HPDE6-E6E7 (cell line): Measurements from ENCODE around the gene ZDHHC8.

Experiments used
- DNase-seq: peaks from one replicate; pipeline ENCODE4 v3.0.0; 2011; ENCODE audit warnings: missing footprints; ENCODE audit errors: extremely low spot score

ZDHHC8 gene

GRCh38 chr22:20180640-20181039 lies 49.0 kb downstream of the ZDHHC8 start:
- DNase-seq: no peak

- DNase-seq: no peak
These were observed 49.7 kb downstream of the ZDHHC8 start for GRCh38 chr22:20181194-20181883.

- no peak for DNase-seq
These were observed 50.3 kb downstream of the ZDHHC8 start for GRCh38 chr22:20181884-20182236.

GRCh38 chr22:20182365-20182764 lies 50.8 kb downstream of the ZDHHC8 start:
- no peak for DNase-seq

- no peak for DNase-seq
These were observed 51.5 kb downstream of the ZDHHC8 start for GRCh38 chr22:20183101-20183500.

GRCh38 chr22:20183823-20184222 lies 52.2 kb downstream of the ZDHHC8 start:
- DNase-seq: no peak

- no peak for DNase-seq
These were observed 53.0 kb downstream of the ZDHHC8 start for GRCh38 chr22:20184501-20185165.

GRCh38 chr22:20185750-20186149 lies 54.1 kb downstream of the ZDHHC8 start:
- DNase-seq: no peak

- no peak for DNase-seq
These were observed 54.7 kb downstream of the ZDHHC8 start for GRCh38 chr22:20186183-20186870.

GRCh38 chr22:20186871-20187546 lies 55.4 kb downstream of the ZDHHC8 start:
- no peak for DNase-seq

- no peak for DNase-seq
These were observed 56.4 kb downstream of the ZDHHC8 start for GRCh38 chr22:20187777-20188566.

GRCh38 chr22:20188567-20188877 lies 56.9 kb downstream of the ZDHHC8 start:
- no peak for DNase-seq

GRCh38 chr22:20191000-20191515 lies 59.5 kb downstream of the ZDHHC8 start:
- no peak for DNase-seq

- no peak for DNase-seq
These were observed 60.2 kb downstream of the ZDHHC8 start for GRCh38 chr22:20191803-20192202.

- no peak for DNase-seq
These were observed 60.8 kb downstream of the ZDHHC8 start for GRCh38 chr22:20192293-20192971.

GRCh38 chr22:20192972-20193760 lies 61.6 kb downstream of the ZDHHC8 start:
- no peak for DNase-seq

- no peak for DNase-seq
These were observed 62.3 kb downstream of the ZDHHC8 start for GRCh38 chr22:20193761-20194494.

- no peak for DNase-seq
These were observed 63.3 kb downstream of the ZDHHC8 start for GRCh38 chr22:20194681-20195593.
